Right lobe of liver (tissue), 4 donors: ENCODE results near the gene CACNA1C.

Experiments used
- CTCF ChIP-seq, 4 donors: fragments of 200-600 bp in 3 of 4; fragments of 450-650 bp in 1 of 4; IDR thresholded peaks; one replicate each; pipeline versions ENCODE4 v1.5.1 to v1.8.0; 2016 to 2022; ENCODE audit warnings: antibody characterized with exemption in 4 of 4, mild to moderate bottlenecking in 2 of 4
- POLR2A ChIP-seq: fragments of 450-650 bp; IDR thresholded peaks from one replicate; pipeline ENCODE4 v1.6.1; 2017; ENCODE audit warnings: antibody characterized with exemption, mild to moderate bottlenecking
- donor health status: DM: no; HTN: no; CAD: no.
- donor health status: DM: no; HTN: no; CAD: no.
- donor health status: DM: no; HTN: yes; CAD: no.

GRCh38 chr12:2190085-2190484 lies 137.3 kb downstream of the CACNA1C start:
- TF ChIP-seq CTCF (IDR thresholded peaks at IDR 0.05) = no peak
- no peak for TF ChIP-seq POLR2A
